Dedifferentiated amniotic fluid mesenchymal stem cell (primary cell): Measurements from ENCODE around the gene WDR75.
"Not testable (repeated sequence)": the region's sequence is repeated elsewhere in the genome, so short reads cannot be mapped to it uniquely, and the experiment has no call there.

Source experiments
- DNase-seq: peaks from one replicate; pipeline ENCODE4 v3.0.0-alpha.2; 2016; ENCODE audit errors: extremely low spot score

The WDR75 gene

GRCh38 chr2:189440644-189440946, 679 bp upstream of the WDR75 start:
- DNase-seq, result no peak

- no peak for DNase-seq
Observed at GRCh38 chr2:189441709-189442074, 418 bp downstream of the WDR75 start.

GRCh38 chr2:189442468-189442867, 1.2 kb downstream of the WDR75 start:
- no peak for DNase-seq

GRCh38 chr2:189444322-189444721, 3.0 kb downstream of the WDR75 start:
- no peak for DNase-seq

GRCh38 chr2:189446780-189447179, 5.5 kb downstream of the WDR75 start:
- no peak for DNase-seq

GRCh38 chr2:189454009-189454408, 12.7 kb downstream of the WDR75 start:
- no peak for DNase-seq

GRCh38 chr2:189465076-189465475, 23.8 kb downstream of the WDR75 start:
- DNase-seq, result no peak

- DNase-seq, result no peak
Observed at GRCh38 chr2:189465478-189465877, 24.2 kb downstream of the WDR75 start.

- DNase-seq, result no peak
Observed at GRCh38 chr2:189466046-189466445, 24.8 kb downstream of the WDR75 start.

GRCh38 chr2:189466656-189467055, 25.4 kb downstream of the WDR75 start:
- DNase-seq, result peak; percentile 43

- DNase-seq, result no peak
Observed at GRCh38 chr2:189467160-189467559, 25.9 kb downstream of the WDR75 start.

GRCh38 chr2:189467593-189467992, 26.3 kb downstream of the WDR75 start:
- no peak for DNase-seq

GRCh38 chr2:189474526-189474925, 33.3 kb downstream of the WDR75 start:
- DNase-seq, result no peak

GRCh38 chr2:189477756-189478155, 36.5 kb downstream of the WDR75 start:
- no peak for DNase-seq

GRCh38 chr2:189478289-189478688, 37.0 kb downstream of the WDR75 start:
- not testable (repeated sequence) for DNase-seq

GRCh38 chr2:189481071-189481470, 39.8 kb downstream of the WDR75 start:
- DNase-seq, result no peak

- DNase-seq, result no peak
Observed at GRCh38 chr2:189483571-189483970, 42.3 kb downstream of the WDR75 start.

- no peak for DNase-seq
Observed at GRCh38 chr2:189483980-189484740, 42.9 kb downstream of the WDR75 start.

- DNase-seq, result no peak
Observed at GRCh38 chr2:189485146-189485545, 43.9 kb downstream of the WDR75 start.

- no peak for DNase-seq
Observed at GRCh38 chr2:189486237-189486770, 45.0 kb downstream of the WDR75 start.

- DNase-seq, result no peak
Observed at GRCh38 chr2:189487283-189488007, 46.2 kb downstream of the WDR75 start.

GRCh38 chr2:189488008-189488310, 46.7 kb downstream of the WDR75 start:
- DNase-seq, result no peak

GRCh38 chr2:189492451-189492850, 51.2 kb downstream of the WDR75 start:
- DNase-seq, result no peak

- no peak for DNase-seq
Observed at GRCh38 chr2:189498205-189498604, 56.9 kb downstream of the WDR75 start.
